ENCODE measurements around the gene ZNF182.

GRCh38 chrX:48045410-48046311, 41.9 kb upstream of the ZNF182 start:
- TF ChIP-seq, protein P1, sequence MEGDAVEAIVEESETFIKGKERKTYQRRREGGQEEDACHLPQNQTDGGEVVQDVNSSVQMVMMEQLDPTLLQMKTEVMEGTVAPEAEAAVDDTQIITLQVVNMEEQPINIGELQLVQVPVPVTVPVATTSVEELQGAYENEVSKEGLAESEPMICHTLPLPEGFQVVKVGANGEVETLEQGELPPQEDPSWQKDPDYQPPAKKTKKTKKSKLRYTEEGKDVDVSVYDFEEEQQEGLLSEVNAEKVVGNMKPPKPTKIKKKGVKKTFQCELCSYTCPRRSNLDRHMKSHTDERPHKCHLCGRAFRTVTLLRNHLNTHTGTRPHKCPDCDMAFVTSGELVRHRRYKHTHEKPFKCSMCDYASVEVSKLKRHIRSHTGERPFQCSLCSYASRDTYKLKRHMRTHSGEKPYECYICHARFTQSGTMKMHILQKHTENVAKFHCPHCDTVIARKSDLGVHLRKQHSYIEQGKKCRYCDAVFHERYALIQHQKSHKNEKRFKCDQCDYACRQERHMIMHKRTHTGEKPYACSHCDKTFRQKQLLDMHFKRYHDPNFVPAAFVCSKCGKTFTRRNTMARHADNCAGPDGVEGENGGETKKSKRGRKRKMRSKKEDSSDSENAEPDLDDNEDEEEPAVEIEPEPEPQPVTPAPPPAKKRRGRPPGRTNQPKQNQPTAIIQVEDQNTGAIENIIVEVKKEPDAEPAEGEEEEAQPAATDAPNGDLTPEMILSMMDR (IDR thresholded peaks at IDR 0.05), result no peak
- TF ChIP-seq POLR2A (IDR thresholded peaks at IDR 0.05), result no peak
